Naive B cell (primary cell): ENCODE measurements around the gene ADRA1B. TPM values are rescaled to one million over a fixed set of nuclear protein-coding genes. Genes with fewer than 3 reads are reported as not detected.

ENCODE experiments used
- ATAC-seq, 2 donors: fragments of 150-1000 bp; cut with Tn5 transposase; 2 replicates each; pipeline ENCODE4 v1.10.0; 2021; ENCODE audit warnings: low read depth in 2 of 2, mild to moderate bottlenecking in 2 of 2, moderate library complexity in 2 of 2
- DNase-seq: peaks from one replicate; pipeline ENCODE4 v3.0.0; 2022
- H3K27ac Mint-ChIP-seq, 6 donors: one replicate each; pipeline ENCODE4 v1.8.0; 2020 to 2022; ENCODE audit warnings: mild to moderate bottlenecking in 6 of 6, mixed read lengths in 6 of 6, moderate library complexity in 5 of 6, inconsistent platforms in 2 of 6
- H3K27me3 Mint-ChIP-seq, 3 donors: one replicate each; pipeline ENCODE4 v1.8.0; 2021 to 2022; ENCODE audit warnings: mixed read lengths in 3 of 3, mild to moderate bottlenecking in 1 of 3
- H3K36me3 Mint-ChIP-seq, 2 donors: one replicate each; pipeline ENCODE4 v1.8.0; 2020 to 2022; ENCODE audit warnings: mixed read lengths in 2 of 2, inconsistent platforms in 1 of 2, mild to moderate bottlenecking in 1 of 2
- H3K4me1 Mint-ChIP-seq, 3 donors: one replicate each; pipeline ENCODE4 v1.8.0; 2020 to 2022; ENCODE audit warnings: mixed read lengths in 3 of 3, inconsistent platforms in 1 of 3, mild to moderate bottlenecking in 1 of 3, moderate library complexity in 1 of 3
- H3K4me3 Mint-ChIP-seq, 8 donors: one replicate each; pipeline ENCODE4 v1.8.0; 2020 to 2022; ENCODE audit warnings: mild to moderate bottlenecking in 8 of 8, mixed read lengths in 8 of 8, moderate library complexity in 8 of 8, inconsistent platforms in 2 of 8
- H3K9me3 Mint-ChIP-seq, 7 donors: one replicate each; pipeline ENCODE4 v1.8.0; 2020 to 2022; ENCODE audit warnings: mixed read lengths in 7 of 7, mild to moderate bottlenecking in 5 of 7, inconsistent platforms in 2 of 7, moderate library complexity in 1 of 7
- polyA plus RNA-seq, 6 donors: library from polyadenylated mRNA; unstranded; fragments of 300-500 nt; fragmentation: Illumina TruSeq; gene quantifications; one replicate each; pipeline ENCODE4 v1.2.3, GENCODE V29; 2021; ENCODE audit warnings: low read depth in 6 of 6

The ADRA1B gene
- polyA plus RNA-seq, 6 donors from 2014 or later, result not detected

DNA sequence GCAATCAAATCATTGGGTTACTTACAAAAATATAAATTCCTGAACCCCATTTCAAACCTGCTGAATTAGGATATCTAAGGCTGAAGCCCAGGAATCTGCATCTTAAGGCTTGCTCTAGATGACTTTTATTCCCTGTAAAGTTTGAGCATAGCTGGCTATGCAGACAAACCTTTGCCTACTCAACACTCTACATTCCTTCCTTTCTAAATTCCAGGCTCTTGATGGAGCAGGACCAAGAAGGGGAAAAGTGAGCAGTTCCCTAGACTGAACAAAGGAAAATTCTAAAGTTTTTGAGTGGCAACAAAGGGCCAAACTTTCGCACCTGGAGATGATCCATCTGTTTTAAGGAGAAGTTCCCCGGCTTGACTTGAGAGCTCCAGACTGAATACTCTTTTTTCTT lies 9.8 kb upstream of the ADRA1B start:
- no peak for ATAC-seq
- Mint-ChIP-seq H3K27ac (no peak overlapping the region), H3K4me3 (no peak overlapping the region), H3K36me3 (no peaks in the 10 kb centered on the region), H3K9me3 (peaks cover 0 to 1% (median 0%) of the 10 kb centered on the region in 7 donors), H3K27me3 (peaks cover 31 to 61% (median 31%) of the 10 kb centered on the region in 3 donors), H3K4me1 (no peaks in the 10 kb centered on the region)
- DNase-seq, result no peak

DNA sequence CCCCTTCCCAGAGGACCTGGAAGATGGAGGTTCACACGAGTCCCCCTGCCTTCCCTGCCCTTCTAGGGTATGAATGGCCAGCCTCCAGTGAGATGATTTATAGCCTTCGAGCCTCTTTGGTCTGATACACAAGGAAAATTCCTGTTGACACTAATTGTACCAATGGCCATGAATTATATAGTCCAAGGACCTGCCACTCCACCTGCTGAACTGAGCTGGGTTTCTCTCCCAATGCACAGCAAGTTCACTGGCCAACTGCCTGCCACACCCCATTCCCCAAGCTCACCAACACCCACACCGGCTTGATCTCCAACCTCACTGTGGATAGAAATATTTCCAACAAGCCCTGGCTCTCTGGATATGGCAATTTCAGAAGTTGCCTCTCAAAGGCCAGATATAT lies 9.3 kb upstream of the ADRA1B start:
- Mint-ChIP-seq H3K4me1 (no peaks in the 10 kb centered on the region), H3K36me3 (no peaks in the 10 kb centered on the region), H3K9me3 (peaks cover 0 to 1% (median 0%) of the 10 kb centered on the region in 7 donors), H3K27me3 (peaks cover 31 to 62% (median 36%) of the 10 kb centered on the region in 3 donors), H3K4me3 (no peak overlapping the region), H3K27ac (no peak overlapping the region)
- DNase-seq, result no peak
- no peak for ATAC-seq

DNA sequence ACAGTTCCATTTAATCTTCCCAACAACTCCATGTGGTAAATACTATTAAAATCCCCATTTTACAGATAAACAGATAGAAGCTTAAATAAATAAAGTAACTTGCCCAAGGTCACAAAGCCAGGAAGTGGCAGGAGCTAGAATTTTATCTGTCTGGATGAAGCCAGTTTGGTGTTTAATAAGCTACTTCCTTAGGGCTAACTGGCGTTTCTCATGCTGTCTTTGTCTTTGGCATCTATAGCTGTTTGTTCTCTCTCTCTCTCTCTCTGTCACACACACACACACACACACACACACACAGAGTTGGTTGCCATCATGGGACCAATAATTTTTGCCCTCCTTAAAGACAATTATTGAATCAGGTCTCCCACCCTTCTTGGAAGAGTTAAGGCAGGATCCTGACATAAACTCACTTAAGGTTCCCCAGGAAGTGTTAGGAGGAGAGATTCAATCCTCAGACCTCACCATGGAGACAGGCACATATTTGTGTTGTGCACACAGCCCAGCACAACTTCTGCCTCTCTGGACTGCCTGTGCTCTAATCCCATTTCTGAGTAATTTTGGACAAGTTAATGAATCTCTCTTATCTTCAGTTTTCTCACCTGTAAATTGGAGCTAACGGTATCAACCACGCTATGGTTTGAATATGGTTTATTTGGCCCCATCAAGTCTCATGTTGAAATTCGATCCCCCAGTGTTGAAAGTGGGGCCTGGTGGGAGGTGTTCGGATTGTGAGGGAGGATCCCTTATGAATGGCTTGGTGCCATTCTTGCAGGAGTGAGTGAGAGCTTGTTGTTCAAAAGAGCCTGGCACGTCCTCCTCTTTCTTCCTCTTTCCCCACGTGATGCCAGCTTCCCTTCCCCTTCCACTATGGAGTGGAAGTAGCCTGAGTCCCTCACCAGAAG lies 8.3 kb upstream of the ADRA1B start:
- Mint-ChIP-seq H3K27me3 (peaks cover 33 to 63% (median 44%) of the 10 kb centered on the region in 3 donors), H3K36me3 (no peaks in the 10 kb centered on the region), H3K27ac (no peak overlapping the region), H3K9me3 (peaks cover 0 to 1% (median 0%) of the 10 kb centered on the region in 7 donors), H3K4me3 (no peak overlapping the region), H3K4me1 (no peaks in the 10 kb centered on the region)
- no peak for DNase-seq
- ATAC-seq, result no peak

DNA sequence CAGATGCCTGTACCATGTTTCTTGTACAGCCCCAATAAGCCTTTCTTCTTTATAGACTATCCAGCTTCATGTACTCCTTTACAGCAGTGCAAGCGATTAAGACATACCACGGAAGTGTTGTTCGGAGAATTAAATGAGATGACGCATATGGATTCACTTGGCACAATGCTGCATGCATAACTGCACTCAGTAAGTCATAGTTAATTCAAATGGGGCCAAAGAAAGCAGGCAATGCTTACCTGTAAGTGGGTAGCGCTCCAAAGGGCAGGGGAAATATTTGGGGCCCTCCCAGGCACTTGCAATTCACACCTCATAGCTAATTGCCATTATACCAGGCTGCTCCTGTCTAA lies 7.7 kb upstream of the ADRA1B start:
- ATAC-seq (no peak), DNase-seq (no peak)
- Mint-ChIP-seq H3K27me3 (peaks cover 34 to 63% (median 46%) of the 10 kb centered on the region in 3 donors), H3K27ac (no peak overlapping the region), H3K36me3 (no peaks in the 10 kb centered on the region), H3K4me1 (no peaks in the 10 kb centered on the region), H3K9me3 (peaks cover 0 to 1% (median 0%) of the 10 kb centered on the region in 7 donors), H3K4me3 (no peak overlapping the region)

DNA sequence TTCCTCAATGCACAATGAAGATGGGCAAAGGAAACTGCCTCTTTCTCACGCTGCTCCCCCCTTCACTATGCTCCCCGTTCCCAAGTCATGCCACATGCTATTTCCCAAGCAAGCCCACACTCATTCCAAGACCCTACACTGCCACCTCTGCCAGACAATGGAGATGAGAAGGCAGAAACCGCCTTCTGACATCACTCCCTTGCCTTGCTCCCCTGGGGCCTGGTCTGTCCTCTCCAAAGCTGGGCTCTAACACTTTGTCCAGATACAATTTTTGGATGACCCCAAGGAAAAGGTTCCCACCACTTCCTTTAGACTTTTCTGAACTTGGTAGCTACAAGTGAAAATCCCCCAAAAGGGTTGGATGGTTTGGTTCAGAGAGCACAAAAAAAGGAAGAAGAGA lies 7.2 kb upstream of the ADRA1B start:
- ATAC-seq, result no peak
- peaks cover 0 to 1% (median 0%) of the 10 kb centered on the region in 7 donors for H3K9me3 Mint-ChIP-seq
- DNase-seq, result no peak
- H3K27me3 Mint-ChIP-seq, result peaks cover 34 to 68% (median 52%) of the 10 kb centered on the region in 3 donors
- H3K27ac Mint-ChIP-seq, result peak overlapping the region in 1 of 6 donors; percentile 30
- H3K4me1 Mint-ChIP-seq, result no peaks in the 10 kb centered on the region
- H3K4me3 Mint-ChIP-seq, result no peak overlapping the region
- no peaks in the 10 kb centered on the region for H3K36me3 Mint-ChIP-seq

DNA sequence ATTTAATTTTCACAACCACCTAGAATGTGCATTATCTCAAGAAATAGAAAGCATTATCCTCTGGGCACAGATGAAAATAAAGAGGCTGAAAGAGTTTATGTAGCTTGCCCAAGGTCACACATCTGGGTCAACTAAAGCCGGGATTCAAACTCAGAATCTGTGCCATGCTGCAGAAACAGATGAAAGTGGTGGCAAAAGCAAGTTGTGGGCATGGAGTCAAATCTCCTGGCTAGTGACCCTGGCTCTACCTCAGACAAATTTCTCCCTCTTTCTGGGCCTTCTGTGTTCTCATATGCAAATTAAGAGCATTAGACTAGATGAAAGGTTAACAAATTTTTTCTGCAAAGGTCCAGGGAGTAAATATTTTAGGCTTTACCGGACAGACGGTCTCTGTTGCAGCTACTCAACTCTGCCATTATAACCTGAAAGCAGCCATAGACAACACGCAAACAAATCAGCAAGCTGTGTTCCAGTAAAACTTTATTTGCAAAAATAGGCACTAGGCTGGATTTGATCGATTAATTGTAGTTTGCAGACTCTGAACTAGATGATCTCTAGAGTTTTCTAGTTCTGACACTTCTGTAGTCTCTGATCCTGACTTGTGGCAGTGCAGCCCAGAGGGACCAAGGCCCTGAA lies 6.0 kb upstream of the ADRA1B start:
- Mint-ChIP-seq H3K4me3 (no peak overlapping the region), H3K36me3 (no peaks in the 10 kb centered on the region), H3K9me3 (peaks cover 0 to 1% (median 0%) of the 10 kb centered on the region in 7 donors), H3K27me3 (peaks cover 35 to 73% (median 62%) of the 10 kb centered on the region in 3 donors), H3K4me1 (peaks cover 0 to 4% (median 0%) of the 10 kb centered on the region in 3 donors), H3K27ac (no peak overlapping the region)
- ATAC-seq, result no peak
- DNase-seq, result no peak

DNA sequence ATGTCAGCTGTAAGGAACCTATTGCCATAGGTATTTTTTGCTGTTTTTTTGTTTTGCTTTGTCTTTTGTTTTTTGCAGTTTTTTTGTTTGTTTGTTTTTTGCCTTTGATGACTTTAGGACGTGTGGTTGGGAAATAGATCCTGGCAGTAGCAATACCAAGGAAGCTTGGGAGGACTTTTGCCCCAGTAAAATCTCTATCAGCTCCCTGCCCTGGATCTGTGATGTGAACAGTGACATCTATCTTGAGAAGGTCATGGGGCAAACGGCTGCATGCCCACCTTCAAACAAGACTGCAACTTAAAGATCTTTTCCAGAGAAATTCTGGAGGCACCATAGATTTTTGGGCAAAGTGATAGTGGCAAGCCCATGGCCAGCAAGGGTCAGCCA lies 5.4 kb upstream of the ADRA1B start:
- H3K4me3 Mint-ChIP-seq, result peak overlapping the region in 1 of 8 donors; percentile 1
- H3K4me1 Mint-ChIP-seq, result peaks cover 0 to 9% (median 3%) of the 10 kb centered on the region in 3 donors
- peaks cover 37 to 78% (median 67%) of the 10 kb centered on the region in 3 donors for H3K27me3 Mint-ChIP-seq
- no peaks in the 10 kb centered on the region for H3K36me3 Mint-ChIP-seq
- ATAC-seq (no peak), DNase-seq (no peak)
- H3K9me3 Mint-ChIP-seq, result peaks cover 0 to 1% (median 0%) of the 10 kb centered on the region in 7 donors
- H3K27ac Mint-ChIP-seq, result no peak overlapping the region

DNA sequence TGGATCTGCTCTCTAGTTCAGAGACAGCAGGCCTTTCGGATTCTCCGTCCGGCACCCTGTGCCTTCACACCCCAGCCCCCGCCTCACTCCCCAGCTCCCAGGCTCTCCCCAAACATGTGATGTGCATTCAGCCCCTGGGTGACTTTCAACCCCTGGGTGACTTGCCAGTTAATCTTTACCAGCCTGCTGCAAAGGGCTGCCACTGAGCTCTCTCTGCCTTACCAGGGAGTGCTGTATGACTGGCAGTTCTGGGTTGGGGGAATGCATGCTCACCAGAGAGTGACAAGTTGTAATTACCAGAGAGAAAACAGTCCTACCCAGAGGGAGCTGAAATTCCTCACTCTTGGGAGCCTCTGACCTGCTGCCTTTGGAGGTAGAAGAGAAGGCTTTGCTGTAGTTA lies 4.9 kb upstream of the ADRA1B start:
- H3K36me3 Mint-ChIP-seq, result no peaks in the 10 kb centered on the region
- DNase-seq, result no peak
- peaks cover 0 to 11% (median 4%) of the 10 kb centered on the region in 3 donors for H3K4me1 Mint-ChIP-seq

DNA sequence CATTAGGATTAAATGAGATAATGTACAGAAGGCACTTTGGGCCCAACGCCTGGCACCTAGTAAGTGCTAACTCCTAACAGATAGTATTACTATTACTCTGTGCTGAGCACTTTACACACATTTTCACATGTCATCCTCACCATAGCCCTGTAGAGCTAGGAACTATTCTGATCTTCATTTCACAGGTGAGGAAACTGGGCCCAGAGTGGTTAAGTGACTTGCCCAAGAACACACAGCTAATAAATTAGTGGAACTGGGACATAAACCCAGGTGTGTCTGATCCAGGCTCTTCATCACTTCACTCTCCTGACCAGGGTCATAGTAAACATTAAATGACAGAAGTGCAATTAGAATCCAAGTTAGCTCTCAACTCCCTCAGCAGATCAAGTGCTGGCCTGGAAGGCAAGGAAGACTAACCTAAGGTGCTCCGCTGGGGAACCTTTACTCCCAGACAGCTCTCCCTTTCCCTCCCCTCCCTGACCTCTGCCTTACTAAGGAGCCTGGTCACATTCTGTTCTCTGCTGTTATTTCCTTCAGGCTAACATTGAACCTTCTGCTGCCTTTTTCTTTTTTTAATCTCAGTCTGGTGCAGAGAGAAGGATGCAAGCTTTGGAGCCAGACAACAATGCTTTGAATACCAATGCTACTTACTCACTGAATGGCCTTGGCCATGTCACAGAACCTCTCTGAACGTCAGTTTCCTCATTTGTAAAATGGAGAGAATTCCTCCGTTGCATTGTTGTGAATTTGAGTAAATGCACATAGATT lies 4.1 kb upstream of the ADRA1B start:
- Mint-ChIP-seq H3K4me3 (no peak overlapping the region), H3K4me1 (peaks cover 6 to 16% (median 9%) of the 10 kb centered on the region in 3 donors), H3K36me3 (no peaks in the 10 kb centered on the region), H3K27ac (no peak overlapping the region), H3K27me3 (peaks cover 37 to 80% (median 71%) of the 10 kb centered on the region in 3 donors), H3K9me3 (peaks cover 0 to 1% (median 0%) of the 10 kb centered on the region in 7 donors)
- DNase-seq (no peak), ATAC-seq (no peak)

More for the DNA sequence above, 4.9 kb upstream of the ADRA1B start:
- peaks cover 38 to 79% (median 70%) of the 10 kb centered on the region in 3 donors for H3K27me3 Mint-ChIP-seq
- H3K27ac Mint-ChIP-seq, result no peak overlapping the region
- ATAC-seq, result no peak
- no peak overlapping the region for H3K4me3 Mint-ChIP-seq
- H3K9me3 Mint-ChIP-seq, result peaks cover 0 to 1% (median 0%) of the 10 kb centered on the region in 7 donors

DNA sequence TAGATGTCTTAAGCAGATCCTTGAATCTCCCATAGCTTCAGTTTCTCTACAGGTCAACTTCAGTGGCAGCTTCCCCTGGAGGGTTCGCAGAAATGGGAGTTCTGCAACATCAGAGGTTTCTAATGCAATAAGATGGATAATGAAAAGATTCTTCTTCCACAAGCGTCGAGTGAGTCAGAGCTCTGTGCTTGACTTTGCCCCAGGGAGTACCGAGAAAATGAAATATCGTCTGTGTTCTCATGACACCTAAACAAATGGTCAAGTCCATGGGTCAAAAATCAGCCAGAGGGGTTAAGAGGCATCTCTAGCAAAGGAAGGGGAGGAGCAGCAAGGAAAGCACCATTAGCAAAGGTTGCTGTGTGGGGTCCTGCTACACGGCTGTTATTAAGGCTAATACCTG lies 3.2 kb upstream of the ADRA1B start:
- no peaks in the 10 kb centered on the region for H3K9me3 Mint-ChIP-seq
- H3K4me3 Mint-ChIP-seq, result no peak overlapping the region
- peaks cover 44 to 83% (median 78%) of the 10 kb centered on the region in 3 donors for H3K27me3 Mint-ChIP-seq
- no peak for DNase-seq
- no peak overlapping the region for H3K27ac Mint-ChIP-seq
- H3K4me1 Mint-ChIP-seq, result peaks cover 9 to 19% (median 11%) of the 10 kb centered on the region in 3 donors
- ATAC-seq, result no peak
- no peaks in the 10 kb centered on the region for H3K36me3 Mint-ChIP-seq

DNA sequence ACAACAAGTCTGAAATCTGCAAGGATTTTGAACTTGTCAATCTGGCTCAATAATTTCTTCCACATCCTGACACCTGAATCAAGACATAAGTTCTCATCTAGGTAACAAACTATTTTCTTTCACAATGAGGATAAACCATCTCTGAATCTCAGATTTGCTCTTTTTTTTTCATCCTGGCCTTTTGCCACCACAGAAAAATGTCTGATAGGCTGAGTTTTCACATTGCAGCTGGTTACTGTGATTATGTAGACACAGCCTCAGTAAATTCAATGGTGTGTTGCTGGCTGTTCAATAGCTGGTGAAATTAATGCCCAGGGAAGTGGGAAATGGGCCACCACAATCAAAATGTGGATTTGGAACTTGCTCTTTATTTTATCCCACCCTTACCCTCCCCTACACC lies 2.8 kb upstream of the ADRA1B start:
- H3K9me3 Mint-ChIP-seq, result no peaks in the 10 kb centered on the region
- H3K27ac Mint-ChIP-seq, result no peak overlapping the region
- ATAC-seq (no peak), DNase-seq (no peak)
- H3K27me3 Mint-ChIP-seq, result peaks cover 48 to 83% (median 74%) of the 10 kb centered on the region in 3 donors
- H3K36me3 Mint-ChIP-seq, result no peaks in the 10 kb centered on the region
- peaks cover 9 to 19% (median 11%) of the 10 kb centered on the region in 3 donors for H3K4me1 Mint-ChIP-seq
- no peak overlapping the region for H3K4me3 Mint-ChIP-seq

DNA sequence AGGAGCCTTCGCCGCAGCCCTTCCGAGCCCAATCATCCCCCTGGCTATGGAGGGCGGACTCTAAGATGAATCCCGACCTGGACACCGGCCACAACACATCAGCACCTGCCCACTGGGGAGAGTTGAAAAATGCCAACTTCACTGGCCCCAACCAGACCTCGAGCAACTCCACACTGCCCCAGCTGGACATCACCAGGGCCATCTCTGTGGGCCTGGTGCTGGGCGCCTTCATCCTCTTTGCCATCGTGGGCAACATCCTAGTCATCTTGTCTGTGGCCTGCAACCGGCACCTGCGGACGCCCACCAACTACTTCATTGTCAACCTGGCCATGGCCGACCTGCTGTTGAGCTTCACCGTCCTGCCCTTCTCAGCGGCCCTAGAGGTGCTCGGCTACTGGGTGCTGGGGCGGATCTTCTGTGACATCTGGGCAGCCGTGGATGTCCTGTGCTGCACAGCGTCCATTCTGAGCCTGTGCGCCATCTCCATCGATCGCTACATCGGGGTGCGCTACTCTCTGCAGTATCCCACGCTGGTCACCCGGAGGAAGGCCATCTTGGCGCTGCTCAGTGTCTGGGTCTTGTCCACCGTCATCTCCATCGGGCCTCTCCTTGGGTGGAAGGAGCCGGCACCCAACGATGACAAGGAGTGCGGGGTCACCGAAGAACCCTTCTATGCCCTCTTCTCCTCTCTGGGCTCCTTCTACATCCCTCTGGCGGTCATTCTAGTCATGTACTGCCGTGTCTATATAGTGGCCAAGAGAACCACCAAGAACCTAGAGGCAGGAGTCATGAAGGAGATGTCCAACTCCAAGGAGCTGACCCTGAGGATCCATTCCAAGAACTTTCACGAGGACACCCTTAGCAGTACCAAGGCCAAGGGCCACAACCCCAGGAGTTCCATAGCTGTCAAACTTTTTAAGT lies 819 bp downstream of the ADRA1B start:
- Mint-ChIP-seq H3K4me3 (peak overlapping the region in 7 of 8 donors; percentile 52 to 83 (median 73)), H3K27me3 (peaks cover 64 to 80% (median 65%) of the 10 kb centered on the region in 3 donors), H3K4me1 (peaks cover 9 to 19% (median 11%) of the 10 kb centered on the region in 3 donors), H3K27ac (peak overlapping the region in 3 of 6 donors; percentile 30 to 70 (median 38)), H3K9me3 (no peaks in the 10 kb centered on the region), H3K36me3 (no peaks in the 10 kb centered on the region)
- ATAC-seq (no peak), DNase-seq (no peak)
